H9 (cell line): Measurements from ENCODE around the gene MYL10. TPM values are rescaled to one million over a fixed set of nuclear protein-coding genes. Genes with fewer than 3 reads are reported as not detected.
A peak's percentile ranks its signal among the peaks of the same experiment; 100 is the strongest.

Experiments used
- DNase-seq: peaks from one replicate; pipeline ENCODE4 v3.0.0-alpha.2; 2017
- H2AFZ ChIP-seq: one replicate; pipeline ENCODE4 v1.6.1; 2013; ENCODE audit warnings: mild to moderate bottlenecking, low read length, control low read depth, moderate library complexity
- H2AK5ac ChIP-seq: 2 replicates; pipeline ENCODE4 v1.6.1; 2013; ENCODE audit warnings: low read length, control low read depth, mixed read lengths; ENCODE audit not compliant: insufficient read length
- H2BK120ac ChIP-seq: one replicate; pipeline ENCODE4 v1.6.1; 2013; ENCODE audit warnings: low read depth, mild to moderate bottlenecking, low read length, control low read depth, inconsistent platforms; ENCODE audit not compliant: poor library complexity, severe bottlenecking
- H2BK12ac ChIP-seq: 2 replicates; pipeline ENCODE4 v1.6.1; 2013; ENCODE audit warnings: low read length, control low read depth, mixed read lengths, low read depth; ENCODE audit not compliant: insufficient read length
- H2BK15ac ChIP-seq: 2 replicates; pipeline ENCODE4 v1.6.1; 2013; ENCODE audit warnings: low read depth, low read length, control low read depth
- H2BK20ac ChIP-seq: one replicate; pipeline ENCODE4 v1.6.1; 2013; ENCODE audit warnings: low read depth, mild to moderate bottlenecking, low read length, control low read depth, inconsistent platforms; ENCODE audit not compliant: poor library complexity, severe bottlenecking
- H2BK5ac ChIP-seq: 2 replicates; pipeline ENCODE4 v1.6.1; 2013; ENCODE audit warnings: low read length, control low read depth, mixed read lengths; ENCODE audit not compliant: insufficient read length
- H3K14ac ChIP-seq: 2 replicates; pipeline ENCODE4 v1.6.1; 2013; ENCODE audit warnings: low read length, control low read depth; ENCODE audit not compliant: insufficient read depth
- H3K18ac ChIP-seq: 2 replicates; pipeline ENCODE4 v1.6.1; 2013; ENCODE audit warnings: low read depth, mild to moderate bottlenecking, mixed read lengths, low read length, control low read depth; ENCODE audit not compliant: insufficient read length
- H3K23ac ChIP-seq: 2 replicates; pipeline ENCODE4 v1.6.1; 2013; ENCODE audit warnings: low read length, control low read depth, mixed read lengths, low read depth; ENCODE audit not compliant: insufficient read length
- H3K23me2 ChIP-seq: 2 replicates; pipeline ENCODE4 v1.6.1; 2013; ENCODE audit warnings: low read depth, mild to moderate bottlenecking, mixed read lengths, low read length, control low read depth; ENCODE audit not compliant: insufficient read length, poor library complexity, severe bottlenecking
- H3K27ac ChIP-seq: 2 replicates; pipeline ENCODE4 v1.5.1; 2013; ENCODE audit warnings: low read length, control low read depth, mixed read lengths, low read depth; ENCODE audit not compliant: insufficient read length
- H3K27me3 ChIP-seq: 2 replicates; pipeline ENCODE4 v1.6.1; 2013; ENCODE audit warnings: low read length, control low read depth, inconsistent platforms; ENCODE audit not compliant: insufficient read depth
- H3K4ac ChIP-seq: 2 replicates; pipeline ENCODE4 v1.6.1; 2013; ENCODE audit warnings: low read depth, mild to moderate bottlenecking, control low read depth, inconsistent platforms, low read length, moderate library complexity
- H3K4me1 ChIP-seq: 2 replicates; pipeline ENCODE4 v1.6.1; 2013; ENCODE audit warnings: low read length, control low read depth, inconsistent platforms; ENCODE audit not compliant: insufficient read depth
- H3K4me2 ChIP-seq: 2 replicates; pipeline ENCODE4 v1.6.1; 2013; ENCODE audit warnings: low read length, control low read depth, mixed read lengths; ENCODE audit not compliant: insufficient read length, insufficient read depth
- H3K56ac ChIP-seq: 2 replicates; pipeline ENCODE4 v1.6.1; 2013; ENCODE audit warnings: low read depth, mild to moderate bottlenecking, mixed read lengths, low read length, control low read depth; ENCODE audit not compliant: insufficient read length
- H3K79me1 ChIP-seq: 2 replicates; pipeline ENCODE4 v1.6.1; 2013; ENCODE audit warnings: low read depth, mild to moderate bottlenecking, moderate library complexity, low read length, control low read depth, inconsistent platforms; ENCODE audit not compliant: insufficient read depth, poor library complexity, severe bottlenecking
- H3K79me2 ChIP-seq: 2 replicates; pipeline ENCODE4 v1.6.1; 2013; ENCODE audit warnings: low read length, control low read depth, inconsistent platforms; ENCODE audit not compliant: insufficient read depth
- H3K9ac ChIP-seq: 2 replicates; pipeline ENCODE4 v1.6.1; 2013; ENCODE audit warnings: low read length, control low read depth, mixed read lengths; ENCODE audit not compliant: insufficient read length; ENCODE audit errors: extremely low read depth
- H3K9me3 ChIP-seq: one replicate; pipeline ENCODE4 v1.6.1; 2013; ENCODE audit warnings: low read depth, low read length, inconsistent platforms; ENCODE audit not compliant: control insufficient read depth
- H3T11ph ChIP-seq: one replicate; pipeline ENCODE4 v1.6.1; 2013; ENCODE audit warnings: mild to moderate bottlenecking, low read length, control low read depth, inconsistent platforms
- H4K20me1 ChIP-seq: one replicate; pipeline ENCODE4 v1.6.1; 2013; ENCODE audit not compliant: control insufficient read depth, insufficient read length, insufficient read depth
- H4K5ac ChIP-seq: 2 replicates; pipeline ENCODE4 v1.6.1; 2013; ENCODE audit warnings: low read depth, mild to moderate bottlenecking, mixed read lengths, low read length, control low read depth; ENCODE audit not compliant: insufficient read length
- H4K8ac ChIP-seq: replicated peaks from 2 replicates; pipeline ENCODE4 v1.6.1; 2013; ENCODE audit warnings: low read length, control low read depth, mixed read lengths, low read depth; ENCODE audit not compliant: insufficient read length
- H4K91ac ChIP-seq: 2 replicates; pipeline ENCODE4 v1.6.1; 2013; ENCODE audit warnings: low read depth, mild to moderate bottlenecking, moderate library complexity, mixed read lengths, low read length, control low read depth; ENCODE audit not compliant: insufficient read length
- H3K27ac Mint-ChIP-seq, 3 experiments: 2 replicates in 2 of 3; 3 replicates in 1 of 3; pipeline ENCODE4 v1.8.0; 2020 to 2021; ENCODE audit warnings: mixed read lengths in 3 of 3, mild to moderate bottlenecking in 1 of 3, moderate library complexity in 1 of 3
- H3K27me3 Mint-ChIP-seq: 2 replicates; pipeline ENCODE4 v1.8.0; 2021; ENCODE audit warnings: low read depth, mild to moderate bottlenecking, moderate library complexity, mixed read lengths
- H3K36me3 Mint-ChIP-seq, 3 experiments: 2 replicates in 2 of 3; 3 replicates in 1 of 3; pipeline ENCODE4 v1.8.0; 2020 to 2021; ENCODE audit warnings: low read depth in 3 of 3, mixed read lengths in 3 of 3; ENCODE audit not compliant: insufficient read depth in 1 of 3
- H3K4me1 Mint-ChIP-seq, 2 experiments: 2 replicates each; pipeline ENCODE4 v1.8.0; 2020; ENCODE audit warnings: mixed read lengths in 2 of 2
- H3K4me3 Mint-ChIP-seq, 2 experiments: 2 replicates in 1 of 2; 3 replicates in 1 of 2; pipeline ENCODE4 v1.8.0; 2020 to 2021; ENCODE audit warnings: mild to moderate bottlenecking in 2 of 2, mixed read lengths in 2 of 2, moderate library complexity in 1 of 2
- H3K9me3 Mint-ChIP-seq, 2 experiments: 2 replicates in 1 of 2; 3 replicates in 1 of 2; pipeline ENCODE4 v1.8.0; 2020; ENCODE audit warnings: mild to moderate bottlenecking in 2 of 2, mixed read lengths in 2 of 2, moderate library complexity in 1 of 2
- WGBS: extraction: QIAGEN DNeasy Blood & Tissue Kit; methylation state at CpG from one replicate; pipeline ENCODE4 v1.1.7; 2013; ENCODE audit warnings: missing lambda C conversion rate, low lambda C conversion rate, mixed read lengths; ENCODE audit not compliant: insufficient read length; ENCODE audit errors: extremely low coverage; 5-methylcytosine and 5-hydroxymethylcytosine counted together
- total RNA-seq: library from RNA; stranded (reverse); gene quantifications from 2 replicates; pipeline ENCODE4 v1.2.1, GENCODE V29; 2021
- TF ChIP-seq, protein P1 (sequence below): fragments of 200-600 bp; sonication (generic); conservative IDR thresholded peaks from 3 replicates; pipeline ENCODE4 v1.8.0; 2021; ENCODE audit warnings: antibody characterized with exemption, mild to moderate bottlenecking

The MYL10 gene
- total RNA-seq, 1 experiment from 2014 or later, result 0.50 TPM

DNA sequence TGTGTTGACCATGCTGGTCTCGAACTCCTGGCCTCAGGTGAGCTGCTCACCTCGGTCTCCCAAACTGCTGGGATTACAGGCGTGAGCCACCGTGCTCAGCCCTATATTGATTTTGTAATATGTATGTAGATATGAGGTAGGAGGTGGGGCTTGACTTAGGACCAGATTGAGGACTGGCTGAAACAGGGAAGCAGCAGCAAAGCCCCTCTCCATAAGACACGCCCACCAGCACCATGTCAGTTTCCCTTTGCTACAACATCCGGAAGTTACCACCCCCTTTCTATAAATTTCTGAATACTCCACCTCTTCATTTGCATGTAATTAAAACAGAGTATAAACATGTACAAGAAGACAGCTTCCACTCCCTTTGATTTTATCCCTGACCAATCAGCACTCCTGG, 47.9 kb upstream of the MYL10 start:
- no peak overlapping the region for H4K8ac ChIP-seq
- H2BK120ac ChIP-seq, result no peak overlapping the region
- H3K23me2 ChIP-seq, result no peaks in the 10 kb centered on the region
- no peak overlapping the region for H4K91ac ChIP-seq
- H3K9me3 ChIP-seq, result no peaks in the 10 kb centered on the region
- peaks cover 2% of the 10 kb centered on the region; the same call in 1 of the 2 replicates for H3K27me3 Mint-ChIP-seq
- H3T11ph ChIP-seq, result no peak overlapping the region
- no peaks in the 10 kb centered on the region for H3K27me3 ChIP-seq
- H3K9ac ChIP-seq, result no peak overlapping the region
- H2AFZ ChIP-seq, result no peak overlapping the region
- no peaks in the 10 kb centered on the region for H3K79me2 ChIP-seq
- no peak overlapping the region for H4K5ac ChIP-seq
- H3K9me3 Mint-ChIP-seq, result no peaks in the 10 kb centered on the region; a peak in 1 of 5 replicates
- H3K4me2 ChIP-seq, result no peak overlapping the region
- no peak overlapping the region for H2BK20ac ChIP-seq
- no peak overlapping the region for H2BK15ac ChIP-seq
- H3K27ac Mint-ChIP-seq, result peak overlapping the region in 2 of 3 experiments; percentile 23 to 70; a peak in 2 of 7 replicates
- peak overlapping the region in 1 of 2 experiments; percentile 25; a peak in 2 of 5 replicates for H3K4me3 Mint-ChIP-seq
- no peak overlapping the region for H3K18ac ChIP-seq
- H3K79me1 ChIP-seq, result no peaks in the 10 kb centered on the region
- H3K23ac ChIP-seq, result no peak overlapping the region
- H2BK5ac ChIP-seq, result no peak overlapping the region
- no peak overlapping the region for H3K4ac ChIP-seq
- no CpG with 5 or more reads among the region's 6 CpGs for WGBS
- H2AK5ac ChIP-seq, result no peak overlapping the region
- H3K14ac ChIP-seq, result no peak overlapping the region
- H3K27ac ChIP-seq, result no peak overlapping the region
- H3K36me3 Mint-ChIP-seq, result no peaks in the 10 kb centered on the region; a peak in 1 of 7 replicates
- H3K4me1 Mint-ChIP-seq, result peaks cover 11 to 22% of the 10 kb centered on the region in 2 experiments
- no peaks in the 10 kb centered on the region for H4K20me1 ChIP-seq
- H3K4me1 ChIP-seq, result no peaks in the 10 kb centered on the region; the same call in 1 of the 2 replicates
- no peak overlapping the region for H3K56ac ChIP-seq
- H2BK12ac ChIP-seq, result no peak overlapping the region
- TF ChIP-seq, protein P1, sequence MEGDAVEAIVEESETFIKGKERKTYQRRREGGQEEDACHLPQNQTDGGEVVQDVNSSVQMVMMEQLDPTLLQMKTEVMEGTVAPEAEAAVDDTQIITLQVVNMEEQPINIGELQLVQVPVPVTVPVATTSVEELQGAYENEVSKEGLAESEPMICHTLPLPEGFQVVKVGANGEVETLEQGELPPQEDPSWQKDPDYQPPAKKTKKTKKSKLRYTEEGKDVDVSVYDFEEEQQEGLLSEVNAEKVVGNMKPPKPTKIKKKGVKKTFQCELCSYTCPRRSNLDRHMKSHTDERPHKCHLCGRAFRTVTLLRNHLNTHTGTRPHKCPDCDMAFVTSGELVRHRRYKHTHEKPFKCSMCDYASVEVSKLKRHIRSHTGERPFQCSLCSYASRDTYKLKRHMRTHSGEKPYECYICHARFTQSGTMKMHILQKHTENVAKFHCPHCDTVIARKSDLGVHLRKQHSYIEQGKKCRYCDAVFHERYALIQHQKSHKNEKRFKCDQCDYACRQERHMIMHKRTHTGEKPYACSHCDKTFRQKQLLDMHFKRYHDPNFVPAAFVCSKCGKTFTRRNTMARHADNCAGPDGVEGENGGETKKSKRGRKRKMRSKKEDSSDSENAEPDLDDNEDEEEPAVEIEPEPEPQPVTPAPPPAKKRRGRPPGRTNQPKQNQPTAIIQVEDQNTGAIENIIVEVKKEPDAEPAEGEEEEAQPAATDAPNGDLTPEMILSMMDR, result no peak
- DNase-seq, result no peak
